ENCODE results near the gene PCDHA11.
"Not testable (repeated sequence)": the region's sequence is repeated elsewhere in the genome, so short reads cannot be mapped to it uniquely, and the experiment has no call there.

PCDHA11 gene

GRCh38 chr5:140827704-140828361, 40.9 kb upstream of the PCDHA11 start, which contains the start of gene PCDHA6:
Gene PCDHA6, plus strand, starts transcription at chr5:140827960. Its CDS starts 132 bp downstream, at chr5:140828092.
- Histone ChIP-seq H3K4ac (ENCODE audit: low read depth, low read length) (no peak within 1 kb of the TSS), H3K36me3 (ENCODE audit: control insufficient read depth, insufficient read depth, low read length) (no peaks in the 10 kb centered on the region), H3K79me2 (ENCODE audit: control insufficient read depth, insufficient read depth, low read length) (no peaks in the 10 kb centered on the region), H3K79me1 (ENCODE audit: low read length) (no peaks in the 10 kb centered on the region), H4K8ac (ENCODE audit: low read depth, low read length) (no peak within 1 kb of the TSS), H2BK15ac (replicated peaks; ENCODE audit: low read depth) (no peak within 1 kb of the TSS), H3K18ac (ENCODE audit: low read length) (no peak within 1 kb of the TSS), H4K5ac (ENCODE audit: low read length) (no peak within 1 kb of the TSS), H2AK5ac (ENCODE audit: low read length) (no peak within 1 kb of the TSS), H2BK120ac (ENCODE audit: low read depth, low read length) (no peak within 1 kb of the TSS), H3K4me2 (ENCODE audit: low read length) (no peak within 1 kb of the TSS), H3K27me3 (ENCODE audit: insufficient read depth, low read length, poor library complexity) (no peaks in the 10 kb centered on the region), H3K23ac (ENCODE audit: low read length) (no peak within 1 kb of the TSS), H3K4me3 (ENCODE audit: low read length) (peak within 1 kb of the TSS; percentile 43), H3K27ac (ENCODE audit: low read depth, low read length) (no peak within 1 kb of the TSS), H2BK5ac (ENCODE audit: low read length) (no peak within 1 kb of the TSS), H3K4me1 (ENCODE audit: control insufficient read depth, low read depth, low read length) (no peaks in the 10 kb centered on the region), H3K56ac (ENCODE audit: low read length) (peak within 1 kb of the TSS; percentile 85), H3K9ac (ENCODE audit: low read length) (peak within 1 kb of the TSS; percentile 68)
- no CpG with 5 or more reads among the region's 27 CpGs for WGBS (ENCODE audit: extremely low coverage, insufficient coverage, low lambda C conversion rate)
- DNase-seq, result peak; percentile 21

- Histone ChIP-seq H2BK120ac (ENCODE audit: low read depth, low read length) (no peak overlapping the region), H3K36me3 (ENCODE audit: control insufficient read depth, insufficient read depth, low read length) (no peaks in the 10 kb centered on the region), H4K8ac (ENCODE audit: low read depth, low read length) (no peak overlapping the region), H4K5ac (ENCODE audit: low read length) (no peak overlapping the region), H3K4me3 (ENCODE audit: low read length) (no peak overlapping the region), H3K27me3 (ENCODE audit: insufficient read depth, low read length, poor library complexity) (no peaks in the 10 kb centered on the region), H3K56ac (ENCODE audit: low read length) (peak overlapping the region; percentile 85), H2BK5ac (ENCODE audit: low read length) (no peak overlapping the region), H3K79me1 (ENCODE audit: low read length) (no peaks in the 10 kb centered on the region), H3K23ac (ENCODE audit: low read length) (no peak overlapping the region), H3K4me1 (ENCODE audit: control insufficient read depth, low read depth, low read length) (no peaks in the 10 kb centered on the region), H3K4me2 (ENCODE audit: low read length) (no peak overlapping the region), H3K9ac (ENCODE audit: low read length) (peak overlapping the region; percentile 68), H2AK5ac (ENCODE audit: low read length) (no peak overlapping the region), H3K27ac (ENCODE audit: low read depth, low read length) (no peak overlapping the region), H3K4ac (ENCODE audit: low read depth, low read length) (no peak overlapping the region), H3K18ac (ENCODE audit: low read length) (no peak overlapping the region), H3K79me2 (ENCODE audit: control insufficient read depth, insufficient read depth, low read length) (no peaks in the 10 kb centered on the region), H2BK15ac (replicated peaks; ENCODE audit: low read depth) (no peak overlapping the region)
- WGBS (ENCODE audit: extremely low coverage, insufficient coverage, low lambda C conversion rate), result no CpG with 5 or more reads among the region's 18 CpGs
- DNase-seq, result peak; percentile 50
These were observed 40.4 kb upstream of the PCDHA11 start for GRCh38 chr5:140828362-140828737.

- no CpG with 5 or more reads among the region's 106 CpGs for WGBS (ENCODE audit: extremely low coverage, insufficient coverage, low lambda C conversion rate)
- not testable (repeated sequence) for H3K23ac ChIP-seq (ENCODE audit: low read length); H3K36me3 ChIP-seq (ENCODE audit: control insufficient read depth, insufficient read depth, low read length); H4K8ac ChIP-seq (ENCODE audit: low read depth, low read length); H3K4me1 ChIP-seq (ENCODE audit: control insufficient read depth, low read depth, low read length); H3K4me2 ChIP-seq (ENCODE audit: low read length); H3K27ac ChIP-seq (ENCODE audit: low read depth, low read length); H3K4ac ChIP-seq (ENCODE audit: low read depth, low read length); H3K79me2 ChIP-seq (ENCODE audit: control insufficient read depth, insufficient read depth, low read length); H2AK5ac ChIP-seq (ENCODE audit: low read length); DNase-seq; H3K9ac ChIP-seq (ENCODE audit: low read length); H3K56ac ChIP-seq (ENCODE audit: low read length); H3K4me3 ChIP-seq (ENCODE audit: low read length); H3K79me1 ChIP-seq (ENCODE audit: low read length); H3K18ac ChIP-seq (ENCODE audit: low read length); H3K27me3 ChIP-seq (ENCODE audit: insufficient read depth, low read length, poor library complexity); H2BK120ac ChIP-seq (ENCODE audit: low read depth, low read length); H4K5ac ChIP-seq (ENCODE audit: low read length); H2BK5ac ChIP-seq (ENCODE audit: low read length); H2BK15ac ChIP-seq (replicated peaks; ENCODE audit: low read depth)
These were observed 39.0 kb upstream of the PCDHA11 start for GRCh38 chr5:140829511-140830501.

GRCh38 chr5:140833993-140834392, 34.8 kb upstream of the PCDHA11 start, which contains the start of gene PCDHA7:
Gene PCDHA7, plus strand, starts transcription at chr5:140834269. Its CDS starts 115 bp downstream, at chr5:140834384.
- no peak within 1 kb of the TSS for H3K56ac ChIP-seq (ENCODE audit: low read length)
- H3K79me2 ChIP-seq (ENCODE audit: control insufficient read depth, insufficient read depth, low read length), result no peaks in the 10 kb centered on the region
- no peaks in the 10 kb centered on the region for H3K79me1 ChIP-seq (ENCODE audit: low read length)
- no peak within 1 kb of the TSS for H3K4me3 ChIP-seq (ENCODE audit: low read length)
- H2BK5ac ChIP-seq (ENCODE audit: low read length), result no peak within 1 kb of the TSS
- H4K8ac ChIP-seq (ENCODE audit: low read depth, low read length), result no peak within 1 kb of the TSS
- H3K27ac ChIP-seq (ENCODE audit: low read depth, low read length), result no peak within 1 kb of the TSS
- DNase-seq, result no peak
- H3K4me1 ChIP-seq (ENCODE audit: control insufficient read depth, low read depth, low read length), result no peaks in the 10 kb centered on the region
- no CpG with 5 or more reads among the region's 8 CpGs for WGBS (ENCODE audit: extremely low coverage, insufficient coverage, low lambda C conversion rate)
- no peak within 1 kb of the TSS for H3K23ac ChIP-seq (ENCODE audit: low read length)
- no peak within 1 kb of the TSS for H4K5ac ChIP-seq (ENCODE audit: low read length)
- H3K36me3 ChIP-seq (ENCODE audit: control insufficient read depth, insufficient read depth, low read length), result no peaks in the 10 kb centered on the region
- H3K4me2 ChIP-seq (ENCODE audit: low read length), result no peak within 1 kb of the TSS
- H2BK120ac ChIP-seq (ENCODE audit: low read depth, low read length), result no peak within 1 kb of the TSS
- no peak within 1 kb of the TSS for H3K4ac ChIP-seq (ENCODE audit: low read depth, low read length)
- no peak within 1 kb of the TSS for H3K9ac ChIP-seq (ENCODE audit: low read length)
- H2BK15ac ChIP-seq (replicated peaks; ENCODE audit: low read depth), result no peak within 1 kb of the TSS
- no peak within 1 kb of the TSS for H3K18ac ChIP-seq (ENCODE audit: low read length)
- H2AK5ac ChIP-seq (ENCODE audit: low read length), result no peak within 1 kb of the TSS
- H3K27me3 ChIP-seq (ENCODE audit: insufficient read depth, low read length, poor library complexity), result no peaks in the 10 kb centered on the region

GRCh38 chr5:140834439-140835008, 34.2 kb upstream of the PCDHA11 start:
- H3K79me2 ChIP-seq (ENCODE audit: control insufficient read depth, insufficient read depth, low read length); H2BK5ac ChIP-seq (ENCODE audit: low read length); H2BK120ac ChIP-seq (ENCODE audit: low read depth, low read length); H3K4me1 ChIP-seq (ENCODE audit: control insufficient read depth, low read depth, low read length); H3K18ac ChIP-seq (ENCODE audit: low read length); H4K8ac ChIP-seq (ENCODE audit: low read depth, low read length); H3K27me3 ChIP-seq (ENCODE audit: insufficient read depth, low read length, poor library complexity); DNase-seq; H2AK5ac ChIP-seq (ENCODE audit: low read length); H4K5ac ChIP-seq (ENCODE audit: low read length); H3K4me3 ChIP-seq (ENCODE audit: low read length); H3K79me1 ChIP-seq (ENCODE audit: low read length); H3K56ac ChIP-seq (ENCODE audit: low read length); H2BK15ac ChIP-seq (replicated peaks; ENCODE audit: low read depth); H3K36me3 ChIP-seq (ENCODE audit: control insufficient read depth, insufficient read depth, low read length); H3K4me2 ChIP-seq (ENCODE audit: low read length); H3K27ac ChIP-seq (ENCODE audit: low read depth, low read length); H3K9ac ChIP-seq (ENCODE audit: low read length); H3K23ac ChIP-seq (ENCODE audit: low read length); H3K4ac ChIP-seq (ENCODE audit: low read depth, low read length): not testable (repeated sequence)
- no CpG with 5 or more reads among the region's 38 CpGs for WGBS (ENCODE audit: extremely low coverage, insufficient coverage, low lambda C conversion rate)
